B cell (primary cell): ENCODE data around the gene SUZ12.

Experiments used
- CTCF ChIP-seq: fragments of 200-600 bp; IDR thresholded peaks from one replicate; pipeline ENCODE4 v1.8.0; 2022; ENCODE audit warnings: antibody characterized with exemption, mild to moderate bottlenecking
- EZH2 ChIP-seq: IDR thresholded peaks from 2 replicates; pipeline ENCODE4 v1.6.1; 2012; ENCODE audit warnings: borderline replicate concordance, low read depth, mild to moderate bottlenecking, moderate library complexity, low read length; ENCODE audit not compliant: insufficient read depth, poor library complexity, severe bottlenecking

- TF ChIP-seq CTCF (no peak), EZH2 (no peak)
Measured at GRCh38 chr17:31935512-31935911, 1.3 kb upstream of the SUZ12 start.
